22Rv1 (cell line): ENCODE measurements around the gene CFC1.
"Not testable (repeated sequence)": the region's sequence is repeated elsewhere in the genome, so short reads cannot be mapped to it uniquely, and the experiment has no call there.

Experiments used
- ZFX ChIP-seq: fragments of 450-650 bp; IDR thresholded peaks from 2 replicates; pipeline ENCODE4 v1.6.1; 2017; ENCODE audit warnings: antibody characterized with exemption, borderline replicate concordance
- TF ChIP-seq, protein P1 (sequence below): fragments of 450-650 bp; IDR thresholded peaks from 2 replicates; pipeline ENCODE4 v1.5.1; 2017; ENCODE audit warnings: mild to moderate bottlenecking

DNA sequence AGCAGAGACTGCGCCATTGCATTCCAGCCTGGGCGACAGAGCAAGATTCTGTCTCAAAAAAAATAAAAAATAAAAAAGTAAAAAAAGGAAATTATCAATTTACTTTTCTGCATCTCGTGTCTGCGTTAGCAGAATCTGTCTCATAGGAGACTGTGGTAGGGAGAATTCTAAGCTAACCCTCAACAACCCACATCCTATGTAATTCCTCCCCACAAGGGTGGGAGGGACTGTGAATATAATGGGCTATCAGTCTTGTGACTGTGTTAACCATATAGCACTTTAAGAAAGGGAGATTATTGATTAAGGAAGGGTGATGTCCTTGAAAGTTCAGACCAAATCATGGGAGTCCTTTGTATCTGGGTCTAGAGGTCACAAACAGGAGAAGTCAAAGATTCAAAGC lies 33.2 kb downstream of the CFC1 start:
- TF ChIP-seq, protein P1, sequence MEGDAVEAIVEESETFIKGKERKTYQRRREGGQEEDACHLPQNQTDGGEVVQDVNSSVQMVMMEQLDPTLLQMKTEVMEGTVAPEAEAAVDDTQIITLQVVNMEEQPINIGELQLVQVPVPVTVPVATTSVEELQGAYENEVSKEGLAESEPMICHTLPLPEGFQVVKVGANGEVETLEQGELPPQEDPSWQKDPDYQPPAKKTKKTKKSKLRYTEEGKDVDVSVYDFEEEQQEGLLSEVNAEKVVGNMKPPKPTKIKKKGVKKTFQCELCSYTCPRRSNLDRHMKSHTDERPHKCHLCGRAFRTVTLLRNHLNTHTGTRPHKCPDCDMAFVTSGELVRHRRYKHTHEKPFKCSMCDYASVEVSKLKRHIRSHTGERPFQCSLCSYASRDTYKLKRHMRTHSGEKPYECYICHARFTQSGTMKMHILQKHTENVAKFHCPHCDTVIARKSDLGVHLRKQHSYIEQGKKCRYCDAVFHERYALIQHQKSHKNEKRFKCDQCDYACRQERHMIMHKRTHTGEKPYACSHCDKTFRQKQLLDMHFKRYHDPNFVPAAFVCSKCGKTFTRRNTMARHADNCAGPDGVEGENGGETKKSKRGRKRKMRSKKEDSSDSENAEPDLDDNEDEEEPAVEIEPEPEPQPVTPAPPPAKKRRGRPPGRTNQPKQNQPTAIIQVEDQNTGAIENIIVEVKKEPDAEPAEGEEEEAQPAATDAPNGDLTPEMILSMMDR = not testable (repeated sequence)
- TF ChIP-seq ZFX = not testable (repeated sequence)
